ENCODE data around the gene LMO1.

GRCh38 chr11:8261921-8262551 lies 1.6 kb downstream of the LMO1 start:
- no peak for TF ChIP-seq CTCF (IDR thresholded peaks at IDR 0.05; ENCODE audit: insufficient read depth, low read length)
- no peak for TF ChIP-seq POLR2AphosphoS5 (IDR thresholded peaks at IDR 0.05; ENCODE audit: low read depth)
- TF ChIP-seq SPI1 (IDR thresholded peaks at IDR 0.05; ENCODE audit: borderline replicate concordance, low read depth), result no peak
- no peak for TF ChIP-seq GABPA (IDR thresholded peaks at IDR 0.05; ENCODE audit: low read depth)

All from HL-60 (cell line).